GM19438 (cell line): Measurements from ENCODE around the gene ASS1.

Experiments
- ATAC-seq: cut with Tn5 transposase; IDR thresholded peaks from one replicate; pipeline ENCODE4 v1.9.1; 2021; ENCODE audit warnings: low read depth; ENCODE audit not compliant: unreplicated experiment

ASS1 gene

GRCh38 chr9:130526193-130526853 lies 81.6 kb downstream of the ASS1 start:
- no peak for ATAC-seq

- no peak for ATAC-seq
Measured at GRCh38 chr9:130526854-130527650, 82.3 kb downstream of the ASS1 start.

- no peak for ATAC-seq
Measured at GRCh38 chr9:130527651-130528310, 83.0 kb downstream of the ASS1 start.

GRCh38 chr9:130528674-130529073 lies 83.9 kb downstream of the ASS1 start:
- ATAC-seq, result no peak

- no peak for ATAC-seq
Measured at GRCh38 chr9:130530938-130531337, 86.2 kb downstream of the ASS1 start.

- no peak for ATAC-seq
Measured at GRCh38 chr9:130531670-130532069, 86.9 kb downstream of the ASS1 start.

GRCh38 chr9:130532426-130533080 lies 87.8 kb downstream of the ASS1 start:
- no peak for ATAC-seq

- ATAC-seq, result no peak
Measured at GRCh38 chr9:130535818-130536521, 91.2 kb downstream of the ASS1 start.

- no peak for ATAC-seq
Measured at GRCh38 chr9:130536701-130537107, 91.9 kb downstream of the ASS1 start.

- no peak for ATAC-seq
Measured at GRCh38 chr9:130537346-130538050, 92.7 kb downstream of the ASS1 start.

- no peak for ATAC-seq
Measured at GRCh38 chr9:130539420-130540223, 94.9 kb downstream of the ASS1 start.

- ATAC-seq, result no peak
Measured at GRCh38 chr9:130541533-130541932, 96.8 kb downstream of the ASS1 start.

- no peak for ATAC-seq
Measured at GRCh38 chr9:130542038-130542437, 97.3 kb downstream of the ASS1 start.

- no peak for ATAC-seq
Measured at GRCh38 chr9:130542457-130543228, 97.9 kb downstream of the ASS1 start.

GRCh38 chr9:130543368-130543767 lies 98.6 kb downstream of the ASS1 start:
- ATAC-seq, result no peak

GRCh38 chr9:130543859-130544258 lies 99.1 kb downstream of the ASS1 start:
- ATAC-seq, result no peak

GRCh38 chr9:130544364-130544763 lies 99.6 kb downstream of the ASS1 start:
- ATAC-seq, result no peak

GRCh38 chr9:130548103-130548502 lies 103.3 kb downstream of the ASS1 start:
- no peak for ATAC-seq
